PC-3 (cell line): Measurements from ENCODE around the gene PID1. TPM values are rescaled to one million over a fixed set of nuclear protein-coding genes. Genes with fewer than 3 reads are reported as not detected.

Experiments
- ATAC-seq: fragments of 200-7000 bp; cut with Tn5 transposase; 2 replicates; pipeline ENCODE4 v1.9.1; 2020; ENCODE audit warnings: mild to moderate bottlenecking, moderate library complexity
- BruUV-seq: library from RNA; stranded (reverse); fragments of 400-500 nt; replicated peaks from 2 replicates; lab custom pipeline; 2021; lab: Mats Ljungman, UMichigan
- CTCF ChIA-PET: fragments of 300-600 bp; sonication (Branson Sonifier 250); formaldehyde crosslinking; loops from one replicate; lab custom pipeline; 2022; ENCODE audit warnings: antibody characterized with exemption; lab: Charles Lee
- POLR2A ChIA-PET: fragments of 300-600 bp; sonication (Branson Sonifier 250); formaldehyde crosslinking; loops from one replicate; lab custom pipeline; 2022; ENCODE audit warnings: antibody characterized with exemption; ENCODE audit not compliant: unreplicated experiment; lab: Charles Lee
- DNase-seq: peaks from one replicate; pipeline ENCODE4 v3.0.0-alpha.2; 2015
- H2AFZ ChIP-seq: fragments of 300-600 bp; sonication (generic); 2 replicates; pipeline ENCODE4 v1.6.0; 2016; ENCODE audit warnings: antibody characterized with exemption, low read length
- H3F3A ChIP-seq: fragments of 300-600 bp; sonication (generic); one replicate; pipeline ENCODE4 v1.6.0; 2017; ENCODE audit warnings: antibody characterized with exemption, low read length, control low read depth, mild to moderate bottlenecking; ENCODE audit not compliant: unreplicated experiment
- H3K27ac ChIP-seq: fragments of 300-600 bp; sonication (generic); 2 replicates; pipeline ENCODE4 v1.5.1; 2016; ENCODE audit warnings: mild to moderate bottlenecking, low read length
- H3K27me3 ChIP-seq: fragments of 300-600 bp; sonication (generic); 2 replicates; pipeline ENCODE4 v1.6.1; 2016; ENCODE audit warnings: low read length, mixed read lengths
- H3K36me3 ChIP-seq: fragments of 300-600 bp; sonication (generic); 2 replicates; pipeline ENCODE4 v1.6.1; 2016; ENCODE audit warnings: low read depth, mixed run types, low read length, mixed read lengths
- H3K4me1 ChIP-seq: fragments of 300-600 bp; sonication (generic); 2 replicates; pipeline ENCODE4 v1.5.1; 2016; ENCODE audit warnings: low read length; ENCODE audit not compliant: insufficient read depth
- H3K4me2 ChIP-seq: fragments of 300-600 bp; sonication (generic); 2 replicates; pipeline ENCODE4 v1.6.0; 2016; ENCODE audit warnings: low read length
- H3K4me3 ChIP-seq: fragments of 300-600 bp; sonication (generic); 2 replicates; pipeline ENCODE4 v1.5.1; 2016; ENCODE audit warnings: mild to moderate bottlenecking, low read length, mixed read lengths
- H3K79me2 ChIP-seq: fragments of 300-600 bp; sonication (generic); 2 replicates; pipeline ENCODE4 v1.6.1; 2017; ENCODE audit warnings: low read length, mixed read lengths
- H3K9ac ChIP-seq: fragments of 300-600 bp; sonication (generic); 2 replicates; pipeline ENCODE4 v1.6.0; 2016; ENCODE audit warnings: mild to moderate bottlenecking, low read length
- H3K9me2 ChIP-seq: fragments of 300-600 bp; sonication (generic); replicated peaks from 2 replicates; pipeline ENCODE4 v1.6.1; 2016; ENCODE audit warnings: mixed run types, low read length, mixed read lengths
- H3K9me3 ChIP-seq: fragments of 300-600 bp; sonication (generic); 2 replicates; pipeline ENCODE4 v1.6.1; 2016; ENCODE audit warnings: low read length, mixed read lengths
- H4K20me1 ChIP-seq: fragments of 300-600 bp; sonication (generic); 2 replicates; pipeline ENCODE4 v1.6.1; 2016; ENCODE audit warnings: low read length, mixed read lengths
- CTCF ChIP-seq: fragments of 300-600 bp; sonication (generic); conservative IDR thresholded peaks from 2 replicates; pipeline ENCODE4 v1.5.1; 2017; ENCODE audit warnings: antibody characterized with exemption, low read depth, mild to moderate bottlenecking, low read length
- EZH2 ChIP-seq: fragments of 300-600 bp; sonication (generic); IDR thresholded peaks from one replicate; pipeline ENCODE4 v1.6.1; 2017; ENCODE audit warnings: antibody characterized with exemption, mild to moderate bottlenecking, low read length; ENCODE audit not compliant: unreplicated experiment
- EZH2phosphoT487 ChIP-seq: fragments of 300-600 bp; sonication (generic); IDR thresholded peaks from 2 replicates; pipeline ENCODE4 v1.6.1; 2018; ENCODE audit warnings: mild to moderate bottlenecking, antibody characterized with exemption, low read length, borderline replicate concordance
- intact Hi-C: fragments of 100-400 bp; cut with micrococcal nuclease; formaldehyde crosslinking; loops from 2 replicates; pipeline ENCODE4 v1.9.0; 2023
- total RNA-seq: library from RNA; depleted of rRNA; stranded (reverse); fragments of >200 nt; gene quantifications from 2 replicates; pipeline ENCODE4 v1.2.3, GENCODE V29; 2014

The PID1 gene
- total RNA-seq, 1 experiment from 2014 or later: 0.84 TPM

GRCh38 chr2:229001196-229001595, 269.9 kb downstream of the PID1 start:
- H3F3A ChIP-seq: no peaks in the 10 kb centered on the region
- BruUV-seq: no TSS peak
- H3K9ac ChIP-seq: no peak overlapping the region
- no peak overlapping the region for H3K27ac ChIP-seq
- DNase-seq (no peak), ATAC-seq (no peak)
- peaks cover 10% of the 10 kb centered on the region; the same call in 1 of the 2 replicates for H3K9me3 ChIP-seq
- no peaks in the 10 kb centered on the region for H3K4me1 ChIP-seq
- no peaks in the 10 kb centered on the region for H3K27me3 ChIP-seq
- no peak overlapping the region for H3K4me3 ChIP-seq
- ChIA-PET CTCF (no interaction called here), POLR2A (no interaction called here)
- H3K4me2 ChIP-seq: no peak overlapping the region
- no peaks in the 10 kb centered on the region for H3K79me2 ChIP-seq
- no peaks in the 10 kb centered on the region for H3K9me2 ChIP-seq
- H2AFZ ChIP-seq: no peak overlapping the region
- no peak for TF ChIP-seq CTCF
- no peak for TF ChIP-seq EZH2
- TF ChIP-seq EZH2phosphoT487: no peak
- H3K36me3 ChIP-seq: no peaks in the 10 kb centered on the region
- intact Hi-C loops: no loop called here
- H4K20me1 ChIP-seq: no peaks in the 10 kb centered on the region

- no peak for ATAC-seq
- H3K79me2 ChIP-seq: no peaks in the 10 kb centered on the region
- no peak overlapping the region for H3K4me2 ChIP-seq
- no peak overlapping the region for H3K9ac ChIP-seq
- BruUV-seq: no TSS peak
- no peak for DNase-seq
- no peak overlapping the region for H2AFZ ChIP-seq
- H3F3A ChIP-seq: no peaks in the 10 kb centered on the region
- peaks cover 10% of the 10 kb centered on the region; the same call in 1 of the 2 replicates for H3K9me3 ChIP-seq
- no peak overlapping the region for H3K4me3 ChIP-seq
- intact Hi-C loops: no loop called here
- ChIA-PET CTCF (no interaction called here), POLR2A (no interaction called here)
- no peaks in the 10 kb centered on the region for H3K9me2 ChIP-seq
- no peaks in the 10 kb centered on the region for H3K27me3 ChIP-seq
- no peaks in the 10 kb centered on the region for H4K20me1 ChIP-seq
- no peaks in the 10 kb centered on the region for H3K36me3 ChIP-seq
- TF ChIP-seq EZH2phosphoT487: no peak
- no peak for TF ChIP-seq CTCF
- TF ChIP-seq EZH2: no peak
- H3K27ac ChIP-seq: no peak overlapping the region
- no peaks in the 10 kb centered on the region for H3K4me1 ChIP-seq
These were observed 271.8 kb downstream of the PID1 start for GRCh38 chr2:228999326-228999725.

GRCh38 chr2:228988786-228989185, 282.3 kb downstream of the PID1 start:
- intact Hi-C loops: no loop called here
- Histone ChIP-seq H3K9ac (no peak overlapping the region), H3K27ac (no peak overlapping the region), H4K20me1 (no peaks in the 10 kb centered on the region), H3K9me3 (0 out of 2 replicates have a peak, but pooled peaks cover 6% of the 10 kb centered on the region), H3K4me2 (no peak overlapping the region), H3K36me3 (no peaks in the 10 kb centered on the region), H3K4me1 (no peaks in the 10 kb centered on the region), H3K9me2 (no peaks in the 10 kb centered on the region), H3F3A (no peaks in the 10 kb centered on the region), H2AFZ (no peak overlapping the region), H3K27me3 (no peaks in the 10 kb centered on the region), H3K4me3 (no peak overlapping the region), H3K79me2 (no peaks in the 10 kb centered on the region)
- TF ChIP-seq EZH2: no peak
- no peak for TF ChIP-seq EZH2phosphoT487
- TF ChIP-seq CTCF: no peak
- no peak for ATAC-seq
- ChIA-PET CTCF (no interaction called here), POLR2A (no interaction called here)
- BruUV-seq: no TSS peak
- no peak for DNase-seq
